ENCODE results near the gene RAB25.
"Not testable (repeated sequence)": the region's sequence is repeated elsewhere in the genome, so short reads cannot be mapped to it uniquely, and the experiment has no call there.

RAB25 gene

GRCh38 chr1:156065871-156066270 lies 4.9 kb downstream of the RAB25 start:
- H3K4me3 ChIP-seq (ENCODE audit: low read depth, low read length): no peak overlapping the region
- DNase-seq (ENCODE audit: low read depth): no peak

GRCh38 chr1:156067262-156067661 lies 6.3 kb downstream of the RAB25 start:
- H3K4me3 ChIP-seq (ENCODE audit: low read depth, low read length): no peak overlapping the region
- TF ChIP-seq CTCF (conservative IDR thresholded peaks at IDR 0.05; ENCODE audit: low read depth, low read length): no peak
- DNase-seq (ENCODE audit: low read depth): no peak

More at GRCh38 chr1:156065871-156066270, 4.9 kb downstream of the RAB25 start:
- TF ChIP-seq CTCF (conservative IDR thresholded peaks at IDR 0.05; ENCODE audit: low read depth, low read length): no peak

GRCh38 chr1:156069490-156070455 lies 8.8 kb downstream of the RAB25 start:
- DNase-seq (ENCODE audit: low read depth): no peak
- no peak for TF ChIP-seq CTCF (conservative IDR thresholded peaks at IDR 0.05; ENCODE audit: low read depth, low read length)
- H3K4me3 ChIP-seq (ENCODE audit: low read depth, low read length): no peak overlapping the region

- H3K4me3 ChIP-seq (ENCODE audit: low read depth, low read length): no peak overlapping the region
- DNase-seq (ENCODE audit: low read depth): no peak
- TF ChIP-seq CTCF (conservative IDR thresholded peaks at IDR 0.05; ENCODE audit: low read depth, low read length): no peak
Observed at GRCh38 chr1:156070548-156070947, 9.6 kb downstream of the RAB25 start.

- not testable (repeated sequence) for H3K4me3 ChIP-seq (ENCODE audit: low read depth, low read length); DNase-seq (ENCODE audit: low read depth)
Observed at GRCh38 chr1:156071332-156071816, 10.4 kb downstream of the RAB25 start.

GRCh38 chr1:156072251-156072650 lies 11.3 kb downstream of the RAB25 start:
- H3K4me3 ChIP-seq (ENCODE audit: low read depth, low read length): no peak overlapping the region
- no peak for TF ChIP-seq CTCF (conservative IDR thresholded peaks at IDR 0.05; ENCODE audit: low read depth, low read length)
- no peak for DNase-seq (ENCODE audit: low read depth)

GRCh38 chr1:156073110-156073687 lies 12.2 kb downstream of the RAB25 start:
- no peak for TF ChIP-seq CTCF (conservative IDR thresholded peaks at IDR 0.05; ENCODE audit: low read depth, low read length)
- no peak for DNase-seq (ENCODE audit: low read depth)
- no peak overlapping the region for H3K4me3 ChIP-seq (ENCODE audit: low read depth, low read length)
